ENCODE data around the gene SLC2A5. TPM values are rescaled to one million over a fixed set of nuclear protein-coding genes. Genes with fewer than 3 reads are reported as not detected.
"Not testable (repeated sequence)": the region's sequence is repeated elsewhere in the genome, so short reads cannot be mapped to it uniquely, and the experiment has no call there.

SLC2A5 gene
- total RNA-seq, 1 donor, result 2.2 TPM

DNA sequence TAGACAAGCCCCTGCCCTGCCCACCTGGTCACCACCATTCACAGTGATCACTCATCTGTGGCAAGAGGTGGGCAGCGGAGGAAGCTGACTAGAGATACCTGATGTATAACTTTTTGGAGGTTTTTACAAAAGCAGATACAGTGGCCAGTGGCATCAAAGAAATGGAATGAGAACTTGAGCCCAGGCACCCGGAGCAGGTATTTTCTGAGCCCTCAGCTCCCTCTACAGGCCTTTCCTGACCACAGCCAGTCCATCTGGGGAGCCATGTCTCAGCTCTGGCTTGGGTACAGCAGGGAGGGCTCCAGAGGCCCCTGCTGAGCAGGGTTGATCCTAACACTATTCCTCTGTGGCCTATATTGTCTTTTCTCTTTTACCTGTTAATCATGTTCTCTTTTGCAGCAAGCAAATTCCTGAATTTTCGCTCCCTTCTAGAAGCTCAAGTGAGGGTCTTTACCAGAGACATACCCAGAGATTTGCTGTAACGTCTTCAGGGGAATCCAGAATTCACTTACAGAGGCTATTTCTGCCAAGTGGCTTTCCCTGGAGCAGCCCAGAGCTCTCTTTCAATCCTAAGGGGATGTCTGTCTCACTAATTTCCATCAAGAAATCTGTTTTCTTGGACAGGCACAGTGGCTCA is 32.2 kb upstream of the SLC2A5 start:
- TF ChIP-seq, protein P1, sequence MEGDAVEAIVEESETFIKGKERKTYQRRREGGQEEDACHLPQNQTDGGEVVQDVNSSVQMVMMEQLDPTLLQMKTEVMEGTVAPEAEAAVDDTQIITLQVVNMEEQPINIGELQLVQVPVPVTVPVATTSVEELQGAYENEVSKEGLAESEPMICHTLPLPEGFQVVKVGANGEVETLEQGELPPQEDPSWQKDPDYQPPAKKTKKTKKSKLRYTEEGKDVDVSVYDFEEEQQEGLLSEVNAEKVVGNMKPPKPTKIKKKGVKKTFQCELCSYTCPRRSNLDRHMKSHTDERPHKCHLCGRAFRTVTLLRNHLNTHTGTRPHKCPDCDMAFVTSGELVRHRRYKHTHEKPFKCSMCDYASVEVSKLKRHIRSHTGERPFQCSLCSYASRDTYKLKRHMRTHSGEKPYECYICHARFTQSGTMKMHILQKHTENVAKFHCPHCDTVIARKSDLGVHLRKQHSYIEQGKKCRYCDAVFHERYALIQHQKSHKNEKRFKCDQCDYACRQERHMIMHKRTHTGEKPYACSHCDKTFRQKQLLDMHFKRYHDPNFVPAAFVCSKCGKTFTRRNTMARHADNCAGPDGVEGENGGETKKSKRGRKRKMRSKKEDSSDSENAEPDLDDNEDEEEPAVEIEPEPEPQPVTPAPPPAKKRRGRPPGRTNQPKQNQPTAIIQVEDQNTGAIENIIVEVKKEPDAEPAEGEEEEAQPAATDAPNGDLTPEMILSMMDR (IDR thresholded peaks at IDR 0.05; ENCODE audit: insufficient read depth, low read depth, low read length), result peak; percentile 92
- peak; percentile 71 for DNase-seq (ENCODE audit: low read depth)
- no peak overlapping the region for H3K4me3 ChIP-seq (ENCODE audit: low read depth, low read length)

DNA sequence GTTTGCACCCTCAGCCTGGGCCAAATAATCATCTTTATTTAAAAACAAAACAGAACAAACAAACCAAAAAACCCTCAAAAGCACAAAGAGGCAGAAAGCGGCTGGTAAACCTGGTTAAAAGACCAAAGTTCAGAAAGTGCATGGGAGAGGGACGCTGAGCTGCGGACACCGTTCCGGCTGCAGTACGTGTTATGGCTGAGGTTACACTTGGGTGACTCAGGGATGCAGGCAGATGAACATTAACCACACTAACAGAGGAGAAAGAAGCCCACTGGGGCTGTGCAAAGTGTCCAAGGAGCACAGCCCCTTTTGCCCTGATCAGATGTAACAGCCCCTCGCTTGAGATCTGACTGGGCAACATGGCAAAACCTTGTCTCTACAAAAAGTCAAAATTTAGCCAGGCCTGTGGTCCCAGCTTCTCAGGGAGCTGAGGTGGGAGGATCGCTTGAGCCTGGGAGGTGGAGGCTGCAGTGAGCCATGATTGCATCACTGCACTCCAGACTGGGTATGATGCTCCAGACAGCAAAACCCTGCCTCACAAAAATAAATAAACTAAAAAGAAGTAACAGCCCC is 31.1 kb upstream of the SLC2A5 start:
- DNase-seq (ENCODE audit: low read depth), result peak; percentile 48
- TF ChIP-seq, protein P1 (IDR thresholded peaks at IDR 0.05; ENCODE audit: insufficient read depth, low read depth, low read length), result no peak
- no peak overlapping the region for H3K4me3 ChIP-seq (ENCODE audit: low read depth, low read length)

DNA sequence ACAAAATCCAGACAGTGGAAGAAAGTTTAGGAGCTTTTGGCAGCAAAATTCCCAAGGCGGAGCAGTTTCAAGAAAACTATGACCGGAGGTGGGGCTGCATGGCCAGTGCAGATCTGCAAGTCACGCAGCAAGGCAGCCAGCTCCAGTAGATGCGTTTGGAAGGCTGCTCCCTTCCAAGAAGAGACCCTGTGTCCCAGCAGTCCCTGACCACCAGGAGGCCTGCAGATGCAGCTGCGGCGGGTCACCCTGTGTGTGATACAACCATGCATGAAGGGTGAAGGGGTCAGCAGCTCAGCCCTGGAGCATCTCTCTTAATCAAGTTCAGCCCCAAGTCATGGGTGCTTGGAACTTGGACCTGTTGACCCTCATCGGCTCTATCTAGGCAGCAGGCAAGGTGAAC is 30.1 kb upstream of the SLC2A5 start:
- TF ChIP-seq, protein P1 (IDR thresholded peaks at IDR 0.05; ENCODE audit: insufficient read depth, low read depth, low read length), result no peak

DNA sequence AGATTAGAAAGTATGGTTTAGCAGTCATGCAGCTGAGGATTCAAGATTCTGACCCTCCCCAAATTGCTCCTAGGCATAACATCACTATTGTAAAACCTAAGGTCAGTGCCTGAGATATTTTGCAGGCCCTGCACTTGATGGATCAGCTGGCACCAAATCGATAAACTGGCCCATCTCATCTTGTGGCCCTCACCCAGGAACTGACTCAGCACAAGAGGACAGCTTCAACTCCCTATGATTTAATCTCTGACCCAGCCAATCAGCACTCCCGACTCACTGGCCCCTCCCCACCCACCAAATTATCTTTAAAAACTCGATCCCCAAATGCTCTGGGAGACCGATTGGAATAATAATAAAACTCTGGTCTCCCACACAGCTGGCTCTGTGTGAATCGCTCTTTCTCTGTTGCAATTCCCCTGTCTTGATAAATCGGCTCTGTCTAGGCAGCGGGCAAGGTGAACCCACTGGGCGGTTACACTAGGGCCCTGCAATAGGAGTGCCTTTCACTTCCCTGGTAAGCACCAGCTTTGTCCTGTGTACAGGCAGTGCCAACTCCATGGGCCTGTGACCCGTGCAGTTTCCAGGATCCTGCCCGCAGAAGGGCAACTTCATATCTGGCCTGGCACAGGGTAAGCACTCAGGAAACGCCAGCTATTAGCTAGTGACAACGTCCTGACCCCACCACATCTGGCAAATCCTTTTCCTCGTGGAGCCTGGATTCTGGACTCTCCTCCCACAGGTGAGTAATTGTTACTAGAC is 28.7 kb upstream of the SLC2A5 start:
- no peak for DNase-seq (ENCODE audit: low read depth)
- no peak overlapping the region for H3K4me3 ChIP-seq (ENCODE audit: low read depth, low read length)
- TF ChIP-seq, protein P1 (IDR thresholded peaks at IDR 0.05; ENCODE audit: insufficient read depth, low read depth, low read length), result no peak

More for the DNA sequence above, 30.1 kb upstream of the SLC2A5 start:
- H3K4me3 ChIP-seq (ENCODE audit: low read depth, low read length), result no peak overlapping the region
- no peak for DNase-seq (ENCODE audit: low read depth)

DNA sequence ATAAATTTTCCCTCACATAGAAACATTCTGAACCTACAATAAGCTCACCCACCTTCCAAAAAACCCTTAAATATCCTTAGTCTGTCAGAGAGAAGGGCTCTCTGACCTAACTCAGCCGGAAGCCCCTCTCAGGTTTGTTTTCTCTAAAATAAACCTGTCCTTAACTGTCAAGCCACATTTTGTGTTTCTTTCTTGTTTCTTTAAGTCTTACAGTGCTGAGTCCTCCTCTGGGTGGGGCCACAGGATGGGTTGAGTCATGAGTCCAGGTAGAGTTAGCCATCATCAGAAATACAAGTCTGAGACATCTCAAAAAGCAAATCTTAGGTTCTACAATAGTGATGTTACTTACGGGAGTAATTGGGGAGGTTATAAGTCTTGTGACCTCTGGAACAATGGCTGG is 26.4 kb upstream of the SLC2A5 start:
- TF ChIP-seq, protein P1 (IDR thresholded peaks at IDR 0.05; ENCODE audit: insufficient read depth, low read depth, low read length), result no peak
- no peak for DNase-seq (ENCODE audit: low read depth)
- no peak overlapping the region for H3K4me3 ChIP-seq (ENCODE audit: low read depth, low read length)

DNA sequence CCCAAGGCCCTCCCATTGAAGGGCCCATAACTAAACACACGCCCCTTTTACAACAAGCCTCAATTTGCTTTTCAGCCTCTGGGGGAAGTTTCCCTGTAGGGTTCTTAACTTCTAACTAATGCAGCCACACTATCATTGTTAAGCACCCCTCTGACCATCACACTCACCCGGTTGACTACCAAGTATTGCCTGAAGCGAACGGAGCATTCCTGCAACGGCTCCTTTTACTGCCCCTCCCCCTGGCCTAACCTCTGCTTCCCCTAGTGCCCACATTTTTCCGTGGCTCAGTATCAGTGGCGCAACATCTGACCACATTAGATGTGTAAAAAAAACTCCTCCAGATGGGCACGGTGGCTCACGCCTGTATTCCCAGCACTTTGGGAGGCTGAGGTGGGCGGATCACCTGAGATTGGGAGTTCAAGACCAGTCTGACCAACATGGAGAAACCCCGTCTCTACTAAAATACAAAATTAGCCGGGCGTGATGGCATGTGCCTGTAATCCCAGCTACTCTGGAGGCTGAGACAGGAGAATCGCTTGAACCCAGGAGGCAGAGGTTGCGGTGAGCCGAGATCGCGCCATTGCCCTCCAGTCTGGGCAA is 24.7 kb upstream of the SLC2A5 start:
- not testable (repeated sequence) for H3K4me3 ChIP-seq (ENCODE audit: low read depth, low read length); DNase-seq (ENCODE audit: low read depth)

DNA sequence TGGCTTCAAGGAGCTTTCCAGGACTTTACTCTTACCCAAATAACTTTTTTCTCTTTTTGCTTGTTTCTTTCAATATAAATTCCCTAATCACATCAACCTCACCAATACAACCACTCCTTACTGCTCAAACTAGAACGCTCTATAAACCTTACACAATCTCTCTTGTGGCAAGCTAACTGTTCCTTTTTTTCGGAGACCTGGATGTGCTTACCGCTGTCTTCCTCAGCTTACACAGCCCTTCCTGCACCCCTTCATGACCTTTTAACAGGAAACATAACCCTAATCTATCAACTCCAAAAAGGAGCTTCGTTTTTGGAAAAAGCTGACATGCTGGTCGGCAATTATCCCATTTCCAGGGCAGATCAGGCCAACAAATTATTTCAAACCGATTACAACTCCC is 24.1 kb upstream of the SLC2A5 start:
- no peak for DNase-seq (ENCODE audit: low read depth)
- TF ChIP-seq, protein P1 (IDR thresholded peaks at IDR 0.05; ENCODE audit: insufficient read depth, low read depth, low read length), result no peak
- H3K4me3 ChIP-seq (ENCODE audit: low read depth, low read length), result no peak overlapping the region
